ENCODE measurements around the gene NDUFA1.
"Not testable (repeated sequence)": the region's sequence is repeated elsewhere in the genome, so short reads cannot be mapped to it uniquely, and the experiment has no call there.

- not testable (repeated sequence) for TF ChIP-seq CTCF (IDR thresholded peaks at IDR 0.05; ENCODE audit: low read length); EZH2 (IDR thresholded peaks at IDR 0.05; ENCODE audit: borderline replicate concordance, low read length)
Observed at GRCh38 chrX:119891961-119892692, 20.5 kb downstream of the NDUFA1 start.
